K562 (cell line): Measurements from ENCODE around the gene PFN2. TPM values are rescaled to one million over a fixed set of nuclear protein-coding genes. Genes with fewer than 3 reads are reported as not detected.

ENCODE experiments used
- polyA plus RNA-seq, 8 experiments: library from polyadenylated mRNA; depleted of rRNA in 4 of 8; stranded (reverse) in 5 of 8; unstranded in 3 of 8; fragments of >200 nt; fragmentation: Nextera tagmentation in 2 of 8; fragmentation: Illumina TruSeq in 1 of 8; extraction: Ambion mirVana in 2 of 8; extraction: Trizol in 1 of 8; gene quantifications; 2 replicates each; pipeline versions ENCODE4 v1.2.1 to v1.2.3, GENCODE V29; 2011 to 2014; ENCODE audit warnings: inconsistent platforms in 1 of 8, missing spikeins in 1 of 8
- small RNA-seq: library from RNA; depleted of rRNA; stranded (forward); fragments of <200 nt; gene quantifications from one replicate; pipeline ENCODE3, GENCODE V24; 2014
- total RNA-seq, 7 experiments: library from RNA; depleted of rRNA in 6 of 7; stranded (reverse); fragments of >200 nt in 6 of 7; fragmentation: Illumina TruSeq in 2 of 7; extraction: Trizol in 2 of 7; gene quantifications; 2 replicates each; pipeline versions ENCODE4 v1.2.1 to v1.2.3, GENCODE V29; 2011 to 2021; ENCODE audit warnings: low replicate concordance in 1 of 7

Gene PFN2
- total and polyA plus RNA-seq, 9 of the 15 experiments (the other 6 are each of a cell fraction or from before 2014, with no cell fraction given) = 0.14 to 0.86 (median 0.35) TPM

Small RNAs within 50 kb of the gene (small RNA-seq; reads per million reads assigned to genes)
- gene RNU6-720P = not detected

Other genes with a start within 250 kb of the PFN2 start
- 22.2 and 25.8 TPM in 2 replicates for gene COMMD2, start 218.4 kb downstream of the PFN2 start, total RNA-seq (2014; rRNA removed)
- 41.8 and 43.6 TPM in 2 replicates for gene COMMD2, start 218.4 kb downstream of the PFN2 start, total RNA-seq (2014; rRNA removed; fragmentation: Illumina TruSeq; extraction: Trizol)
- 25.8 and 29.4 TPM in 2 replicates for gene COMMD2, start 218.4 kb downstream of the PFN2 start, total RNA-seq (2015; rRNA removed; fragmentation: Illumina TruSeq; extraction: Trizol)
- gene COMMD2, start 218.4 kb downstream of the PFN2 start, total RNA-seq (2021) = 36.1 and 37.5 TPM in 2 replicates
- 38.1 and 69.1 TPM in 2 replicates for gene COMMD2, start 218.4 kb downstream of the PFN2 start, polyA plus RNA-seq (2011; rRNA removed)
- gene COMMD2, start 218.4 kb downstream of the PFN2 start, polyA plus RNA-seq (2014; fragmentation: Illumina TruSeq; extraction: Trizol) = 59.0 and 68.2 TPM in 2 replicates
- gene COMMD2, start 218.4 kb downstream of the PFN2 start, polyA plus RNA-seq (2014; fragmentation: Nextera tagmentation; extraction: Ambion mirVana) = 100 to 1,000 TPM in 1 of 2 experiments, 10 to 100 TPM in 1; 93.0 to 102 TPM
- gene COMMD2, start 218.4 kb downstream of the PFN2 start, polyA plus RNA-seq (2014; rRNA removed) = 27.9 and 32.9 TPM in 2 replicates
- not detected in 2 replicates for gene ANKUB1, start 178.3 kb downstream of the PFN2 start, total RNA-seq (2014; rRNA removed)
- not detected in 2 replicates for gene ANKUB1, start 178.3 kb downstream of the PFN2 start, total RNA-seq (2014; rRNA removed; fragmentation: Illumina TruSeq; extraction: Trizol)
- not detected in 2 replicates for gene ANKUB1, start 178.3 kb downstream of the PFN2 start, total RNA-seq (2015; rRNA removed; fragmentation: Illumina TruSeq; extraction: Trizol)
- gene ANKUB1, start 178.3 kb downstream of the PFN2 start, total RNA-seq (2021) = not detected in 2 replicates
- not detected in 2 replicates for gene ANKUB1, start 178.3 kb downstream of the PFN2 start, polyA plus RNA-seq (2011; rRNA removed)
- gene ANKUB1, start 178.3 kb downstream of the PFN2 start, polyA plus RNA-seq (2014; fragmentation: Illumina TruSeq; extraction: Trizol) = not detected in 2 replicates
- not detected for gene ANKUB1, start 178.3 kb downstream of the PFN2 start, polyA plus RNA-seq (2014; fragmentation: Nextera tagmentation; extraction: Ambion mirVana)
- not detected in 2 replicates for gene ANKUB1, start 178.3 kb downstream of the PFN2 start, polyA plus RNA-seq (2014; rRNA removed)
- 14.1 and 16.8 TPM in 2 replicates for gene RNF13, start 157.7 kb downstream of the PFN2 start, total RNA-seq (2014; rRNA removed)
- gene RNF13, start 157.7 kb downstream of the PFN2 start, total RNA-seq (2014; rRNA removed; fragmentation: Illumina TruSeq; extraction: Trizol) = 19.8 and 22.0 TPM in 2 replicates
- gene RNF13, start 157.7 kb downstream of the PFN2 start, total RNA-seq (2015; rRNA removed; fragmentation: Illumina TruSeq; extraction: Trizol) = 18.4 and 20.3 TPM in 2 replicates
- 14.8 and 18.2 TPM in 2 replicates for gene RNF13, start 157.7 kb downstream of the PFN2 start, total RNA-seq (2021)
- gene RNF13, start 157.7 kb downstream of the PFN2 start, polyA plus RNA-seq (2011; rRNA removed) = 16.5 and 18.9 TPM in 2 replicates
- gene RNF13, start 157.7 kb downstream of the PFN2 start, polyA plus RNA-seq (2014; fragmentation: Illumina TruSeq; extraction: Trizol) = 14.7 and 15.7 TPM in 2 replicates
- 10 to 100 TPM; 33.2 to 35.8 TPM for gene RNF13, start 157.7 kb downstream of the PFN2 start, polyA plus RNA-seq (2014; fragmentation: Nextera tagmentation; extraction: Ambion mirVana)
- gene RNF13, start 157.7 kb downstream of the PFN2 start, polyA plus RNA-seq (2014; rRNA removed) = 10.5 and 12.7 TPM in 2 replicates